HS-27A (cell line): ENCODE data around the gene RRAGB.
"Not testable (repeated sequence)": the region's sequence is repeated elsewhere in the genome, so short reads cannot be mapped to it uniquely, and the experiment has no call there.

Experiments
- DNase-seq: peaks from one replicate; pipeline ENCODE4 v3.0.0-alpha.2; 2012; ENCODE audit warnings: low read depth, missing footprints

RRAGB gene

GRCh38 chrX:55774419-55774818 is 56.9 kb downstream of the RRAGB start:
- not testable (repeated sequence) for DNase-seq

- no peak for DNase-seq
Observed at GRCh38 chrX:55777596-55777995, 60.0 kb downstream of the RRAGB start.

- no peak for DNase-seq
Observed at GRCh38 chrX:55778322-55778721, 60.8 kb downstream of the RRAGB start.

- no peak for DNase-seq
Observed at GRCh38 chrX:55783723-55784122, 66.2 kb downstream of the RRAGB start.

GRCh38 chrX:55787063-55787462 is 69.5 kb downstream of the RRAGB start:
- no peak for DNase-seq

GRCh38 chrX:55787727-55788126 is 70.2 kb downstream of the RRAGB start:
- DNase-seq: no peak

- no peak for DNase-seq
Observed at GRCh38 chrX:55794405-55794804, 76.9 kb downstream of the RRAGB start.

- DNase-seq: no peak
Observed at GRCh38 chrX:55796496-55796895, 78.9 kb downstream of the RRAGB start.

- DNase-seq: no peak
Observed at GRCh38 chrX:55801811-55802210, 84.3 kb downstream of the RRAGB start.
